ENCODE measurements around the gene CDC6. TPM values are rescaled to one million over a fixed set of nuclear protein-coding genes. Genes with fewer than 3 reads are reported as not detected.

The CDC6 gene
- total RNA-seq, 1 experiment from 2014 or later, result 31.1 TPM

DNA sequence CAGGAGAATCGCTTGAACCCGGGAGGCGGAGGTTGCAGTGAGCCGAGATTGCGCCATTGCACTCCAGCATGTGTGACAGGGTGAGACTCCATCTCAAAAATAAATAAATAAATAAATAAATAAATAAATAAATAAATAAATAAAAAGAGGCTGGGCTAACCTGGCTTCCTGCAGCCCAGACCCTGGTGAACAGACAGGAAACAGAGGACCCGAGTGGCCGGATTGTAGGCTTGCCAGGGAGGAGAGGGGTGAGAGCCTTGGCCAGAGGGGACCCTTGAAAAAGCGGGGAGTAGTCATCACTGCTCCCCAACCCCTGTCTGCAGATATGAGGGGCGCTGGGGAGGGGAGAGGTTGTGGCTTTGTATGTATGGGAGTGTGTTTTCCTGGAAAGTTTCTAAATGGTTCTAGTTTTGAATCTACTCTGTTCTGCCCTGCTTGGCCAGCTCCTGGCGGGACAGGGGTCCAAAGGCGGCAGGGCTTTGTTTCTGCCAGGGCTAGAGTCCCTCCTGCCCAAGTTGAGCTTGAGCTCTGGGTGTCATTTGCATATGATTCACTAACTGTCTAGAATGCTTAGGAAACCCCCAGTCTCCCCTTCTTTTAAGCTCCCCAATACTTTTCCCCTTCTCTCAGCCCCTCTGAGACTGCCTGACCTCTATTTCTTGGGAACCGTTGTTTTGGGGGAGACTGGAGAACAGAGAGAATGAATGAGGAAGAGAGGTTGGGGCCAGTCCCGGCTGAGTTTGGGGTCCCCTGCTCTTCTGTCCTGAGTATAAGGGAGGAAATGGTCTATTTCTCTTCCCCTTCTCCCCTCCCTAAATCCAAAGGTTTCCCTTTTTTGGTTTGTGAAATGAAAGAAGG lies 37.7 kb downstream of the CDC6 start:
- no peaks in the 10 kb centered on the region for H3K9me3 ChIP-seq
- no peaks in the 10 kb centered on the region for H3K27me3 ChIP-seq
- no peak for DNase-seq
- H3K4me3 ChIP-seq, result no peak overlapping the region
- peaks cover 25% of the 10 kb centered on the region for H3K36me3 ChIP-seq

- no peak overlapping the region for H3K4me3 ChIP-seq
- DNase-seq, result no peak
- no peaks in the 10 kb centered on the region for H3K27me3 ChIP-seq
- peaks cover 30% of the 10 kb centered on the region for H3K36me3 ChIP-seq
- no peaks in the 10 kb centered on the region for H3K9me3 ChIP-seq
Observed at GRCh38 chr17:40326014-40326831, 38.5 kb downstream of the CDC6 start.

DNA sequence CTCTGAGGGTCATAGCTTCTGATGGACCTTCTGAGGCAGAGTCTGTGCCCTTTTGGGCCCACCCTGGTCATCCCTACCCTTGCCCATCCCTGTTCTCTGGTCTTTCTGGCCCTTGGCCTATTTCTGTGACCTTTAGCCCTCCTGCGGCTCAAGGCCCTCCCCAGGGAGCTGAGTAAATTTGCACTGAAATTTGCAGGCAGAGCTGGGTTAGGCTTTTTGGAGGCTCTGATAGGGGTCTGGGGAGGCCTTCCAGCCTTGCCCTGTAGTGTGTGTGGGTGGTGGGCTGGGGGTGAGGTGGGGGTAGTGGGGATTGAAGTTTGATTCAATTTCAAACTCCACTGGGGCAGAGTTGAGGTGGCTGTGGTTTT lies 39.1 kb downstream of the CDC6 start:
- Histone ChIP-seq H3K36me3 (peaks cover 36% of the 10 kb centered on the region), H3K9me3 (no peaks in the 10 kb centered on the region), H3K4me3 (no peak overlapping the region), H3K27me3 (no peaks in the 10 kb centered on the region)
- no peak for DNase-seq

- Histone ChIP-seq H3K9me3 (no peaks in the 10 kb centered on the region), H3K4me3 (no peak overlapping the region), H3K36me3 (peaks cover 38% of the 10 kb centered on the region), H3K27me3 (no peaks in the 10 kb centered on the region)
- DNase-seq, result no peak
Observed at GRCh38 chr17:40327244-40327729, 39.6 kb downstream of the CDC6 start.

DNA sequence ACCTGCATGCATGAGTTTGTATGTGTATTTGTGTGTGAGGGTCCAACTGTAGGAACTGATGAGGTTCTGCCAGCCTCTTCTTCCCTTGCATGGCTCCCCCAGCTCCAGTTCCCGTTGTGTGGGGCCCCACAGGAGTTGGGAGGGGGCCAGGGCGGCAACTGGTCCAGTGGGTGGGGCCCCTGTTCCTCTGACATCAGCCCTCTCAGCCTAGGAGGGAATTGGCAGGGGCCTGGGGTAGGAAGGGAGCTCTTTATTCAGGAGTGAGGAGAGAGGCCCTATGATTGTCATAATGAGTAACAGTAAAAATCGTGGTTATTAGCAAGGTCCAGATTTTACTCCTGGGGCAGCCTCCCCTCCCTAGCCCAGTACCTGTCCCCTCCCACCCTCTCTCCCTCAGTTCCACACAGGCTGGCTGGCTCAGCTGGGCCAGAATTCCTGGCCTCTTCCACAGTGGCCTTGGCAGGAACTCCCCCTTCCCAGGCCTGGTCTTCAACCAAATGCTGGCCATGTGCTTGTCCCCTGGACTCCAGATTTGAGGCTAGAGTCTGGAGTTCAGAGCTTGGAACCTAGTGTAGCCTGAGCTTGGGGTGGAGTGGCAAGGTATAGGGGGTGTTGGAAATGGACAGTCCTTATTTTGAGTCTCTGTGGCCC lies 40.2 kb downstream of the CDC6 start:
- Histone ChIP-seq H3K4me3 (no peak overlapping the region), H3K9me3 (no peaks in the 10 kb centered on the region), H3K27me3 (no peaks in the 10 kb centered on the region), H3K36me3 (peaks cover 39% of the 10 kb centered on the region)
- DNase-seq, result peak; percentile 84

- no peak for DNase-seq
- peaks cover 42% of the 10 kb centered on the region for H3K36me3 ChIP-seq
Observed at GRCh38 chr17:40328386-40328766, 40.7 kb downstream of the CDC6 start.

DNA sequence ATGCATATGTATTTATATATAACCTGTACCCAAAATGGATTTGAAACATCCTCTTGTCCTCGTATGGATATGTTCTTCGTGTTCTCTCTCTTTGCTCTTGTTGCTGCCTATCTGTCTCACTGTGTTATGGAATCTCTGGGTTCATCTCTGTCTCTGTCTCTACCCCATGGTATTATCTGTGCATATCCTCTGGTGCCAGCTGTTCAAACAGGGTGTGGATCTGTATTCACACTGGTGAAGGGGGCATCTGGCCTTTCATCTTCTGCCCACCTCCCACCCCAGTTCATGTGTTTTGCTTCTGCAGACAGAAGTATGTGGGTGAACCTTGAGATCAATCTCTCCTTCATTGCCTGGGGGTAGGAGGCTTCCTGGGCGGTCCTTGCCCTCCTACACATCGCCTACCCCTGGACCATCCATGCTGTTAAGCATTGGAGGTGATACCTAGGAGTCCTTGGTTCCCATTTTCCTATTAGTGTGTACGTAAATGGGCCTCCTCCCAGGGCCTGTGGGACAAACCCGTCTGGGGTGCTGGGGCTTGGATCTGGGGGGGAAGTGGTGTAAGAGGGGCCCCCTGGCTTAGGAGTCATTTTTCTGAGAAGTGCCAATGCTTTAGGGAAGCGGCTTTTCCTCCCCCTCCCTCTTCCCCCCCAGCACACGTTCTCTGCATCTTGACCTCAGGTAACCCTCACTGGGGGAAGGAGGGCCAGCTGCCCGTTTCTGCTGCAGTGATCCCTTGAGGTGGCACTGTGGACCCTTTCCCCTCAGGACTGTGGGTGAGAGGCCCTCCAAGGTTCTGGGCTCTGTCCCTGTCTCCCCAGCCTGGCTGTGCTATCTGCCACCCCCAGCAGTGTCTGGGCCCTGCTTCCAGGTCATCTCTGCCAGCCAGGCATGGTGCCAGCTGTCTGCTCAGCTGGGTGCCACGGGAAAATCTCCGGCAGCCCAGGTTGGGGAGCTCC lies 42.4 kb downstream of the CDC6 start:
- Histone ChIP-seq H3K9me3 (no peaks in the 10 kb centered on the region), H3K36me3 (peaks cover 41% of the 10 kb centered on the region), H3K4me3 (no peak overlapping the region), H3K27me3 (no peaks in the 10 kb centered on the region)
- peak; percentile 65 for DNase-seq

More at GRCh38 chr17:40328386-40328766, 40.7 kb downstream of the CDC6 start:
- no peaks in the 10 kb centered on the region for H3K27me3 ChIP-seq
- no peaks in the 10 kb centered on the region for H3K9me3 ChIP-seq
- no peak overlapping the region for H3K4me3 ChIP-seq

DNA sequence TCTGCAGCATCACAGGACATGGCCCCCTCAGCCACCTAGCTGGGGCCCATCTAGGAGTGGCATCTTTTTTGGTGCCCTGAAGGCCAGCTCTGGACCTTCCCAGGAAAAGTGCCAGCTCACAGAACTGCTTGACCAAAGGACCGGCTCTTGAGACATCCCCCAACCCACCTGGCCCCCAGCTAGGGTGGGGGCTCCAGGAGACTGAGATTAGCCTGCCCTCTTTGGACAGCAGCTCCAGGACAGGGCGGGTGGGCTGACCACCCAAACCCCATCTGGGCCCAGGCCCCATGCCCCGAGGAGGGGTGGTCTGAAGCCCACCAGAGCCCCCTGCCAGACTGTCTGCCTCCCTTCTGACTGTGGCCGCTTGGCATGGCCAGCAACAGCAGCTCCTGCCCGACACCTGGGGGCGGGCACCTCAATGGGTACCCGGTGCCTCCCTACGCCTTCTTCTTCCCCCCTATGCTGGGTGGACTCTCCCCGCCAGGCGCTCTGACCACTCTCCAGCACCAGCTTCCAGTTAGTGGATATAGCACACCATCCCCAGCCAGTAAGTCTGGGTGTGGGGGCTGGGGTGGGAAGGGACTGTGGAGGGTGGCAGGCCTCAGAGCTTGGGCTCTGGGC lies 43.3 kb downstream of the CDC6 start:
- Histone ChIP-seq H3K4me3 (no peak overlapping the region), H3K27me3 (no peaks in the 10 kb centered on the region), H3K9me3 (no peaks in the 10 kb centered on the region), H3K36me3 (peaks cover 45% of the 10 kb centered on the region)
- DNase-seq, result no peak

GRCh38 chr17:40331743-40332641 lies 44.3 kb downstream of the CDC6 start:
- 0 out of 2 replicates have a peak overlapping the region, but pooled peaks have one; percentile 5 for H3K4me3 ChIP-seq

GRCh38 chr17:40333781-40334448 lies 46.2 kb downstream of the CDC6 start:
- no peak for DNase-seq
- Histone ChIP-seq H3K9me3 (no peaks in the 10 kb centered on the region), H3K36me3 (peaks cover 52% of the 10 kb centered on the region)

More at GRCh38 chr17:40331743-40332641, 44.3 kb downstream of the CDC6 start:
- H3K36me3 ChIP-seq, result peaks cover 52% of the 10 kb centered on the region
- H3K27me3 ChIP-seq, result no peaks in the 10 kb centered on the region
- peak; percentile 98 for DNase-seq
- H3K9me3 ChIP-seq, result no peaks in the 10 kb centered on the region

DNA sequence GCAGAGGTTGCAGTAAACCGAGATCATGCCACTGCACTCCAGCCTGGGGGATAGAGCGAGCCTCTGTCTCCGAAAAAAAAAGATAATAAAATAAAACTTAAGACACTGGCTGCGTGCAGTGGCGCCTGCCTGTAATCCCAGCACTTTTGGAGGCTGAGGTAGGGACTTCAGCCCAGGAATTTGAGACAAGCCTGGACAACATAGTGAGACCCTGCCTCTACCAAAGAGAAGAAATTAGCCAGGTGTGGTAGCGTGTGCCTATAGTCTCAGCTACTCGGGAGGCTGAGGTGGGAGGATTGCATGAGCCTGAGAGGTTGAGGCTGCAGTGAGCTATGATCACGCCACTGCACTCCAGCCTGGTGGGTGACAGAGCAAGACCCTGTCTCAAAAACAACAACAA lies 47.9 kb downstream of the CDC6 start:
- no peak for DNase-seq
- Histone ChIP-seq H3K27me3 (no peaks in the 10 kb centered on the region), H3K36me3 (peaks cover 60% of the 10 kb centered on the region), H3K4me3 (no peak overlapping the region), H3K9me3 (no peaks in the 10 kb centered on the region)

More at GRCh38 chr17:40333781-40334448, 46.2 kb downstream of the CDC6 start:
- no peak overlapping the region for H3K4me3 ChIP-seq
- H3K27me3 ChIP-seq, result no peaks in the 10 kb centered on the region

- no peak for DNase-seq
- H3K36me3 ChIP-seq, result peaks cover 53% of the 10 kb centered on the region
- H3K9me3 ChIP-seq, result no peaks in the 10 kb centered on the region
- H3K4me3 ChIP-seq, result no peak overlapping the region
- H3K27me3 ChIP-seq, result no peaks in the 10 kb centered on the region
Observed at GRCh38 chr17:40337351-40337750, 49.7 kb downstream of the CDC6 start.

DNA sequence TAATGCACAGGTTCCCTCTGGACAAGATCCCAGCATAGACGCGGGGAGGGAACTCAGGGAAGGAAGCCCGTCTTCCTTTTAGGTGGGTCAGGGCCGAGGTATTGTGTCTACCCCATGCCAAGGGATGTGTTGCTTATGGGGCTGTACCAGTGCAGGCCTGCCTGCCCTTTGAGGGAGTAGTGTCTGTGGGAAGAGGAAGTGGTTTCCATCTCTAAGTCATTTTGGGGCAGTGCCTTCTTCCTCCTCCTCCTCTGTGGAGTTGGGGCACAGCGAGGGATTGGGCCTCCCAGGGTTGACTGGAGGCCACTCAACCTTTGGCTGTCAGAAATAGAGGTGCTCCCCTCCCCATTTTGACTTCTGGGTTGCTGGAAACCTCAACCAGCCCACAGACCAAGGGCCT lies 50.4 kb downstream of the CDC6 start:
- H3K36me3 ChIP-seq, result peaks cover 51% of the 10 kb centered on the region
- no peak for DNase-seq
- H3K9me3 ChIP-seq, result no peaks in the 10 kb centered on the region
- H3K27me3 ChIP-seq, result no peaks in the 10 kb centered on the region
- H3K4me3 ChIP-seq, result no peak overlapping the region

DNA sequence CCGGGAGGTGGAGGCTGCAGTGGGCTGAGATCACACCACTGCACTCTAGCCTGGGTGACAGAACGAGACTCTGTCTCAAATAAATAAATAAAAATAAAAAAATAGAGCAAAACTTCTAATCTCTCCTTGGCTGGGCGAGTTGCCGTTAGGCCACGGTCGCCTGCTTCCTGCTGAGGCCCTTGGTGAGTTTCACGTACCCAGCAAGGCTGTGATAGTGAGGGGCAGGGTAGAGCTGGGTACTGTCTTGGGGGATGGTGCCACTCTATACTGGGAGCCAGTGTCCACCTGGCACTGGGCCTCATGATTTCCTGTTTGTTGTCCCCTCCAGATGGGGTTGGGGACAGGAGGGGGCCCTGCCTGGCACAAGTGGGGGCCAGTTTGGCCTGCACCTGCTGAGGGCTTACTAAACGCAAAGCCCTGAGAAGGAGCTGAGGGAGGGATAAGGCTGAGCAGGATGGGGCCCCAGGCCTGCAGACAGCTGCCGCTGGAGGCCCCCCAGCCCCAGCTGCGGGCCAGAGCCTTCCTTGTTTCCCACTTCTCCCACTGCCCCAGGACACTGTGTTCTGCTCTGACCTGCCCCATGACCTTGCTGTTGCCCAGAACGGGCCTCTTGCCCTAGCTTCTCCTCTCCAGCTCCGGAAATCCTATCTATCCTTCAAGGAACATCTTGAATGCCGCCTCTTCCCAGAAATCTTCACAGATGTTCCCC lies 51.4 kb downstream of the CDC6 start:
- DNase-seq, result no peak
- H3K36me3 ChIP-seq, result peaks cover 46% of the 10 kb centered on the region
- H3K4me3 ChIP-seq, result no peak overlapping the region
- H3K9me3 ChIP-seq, result no peaks in the 10 kb centered on the region
- no peaks in the 10 kb centered on the region for H3K27me3 ChIP-seq
